Epithelial cell of proximal tubule (primary cell): ENCODE results near the gene SAMD4B. TPM values are rescaled to one million over a fixed set of nuclear protein-coding genes. Genes with fewer than 3 reads are reported as not detected.

Experiments
- DNase-seq: peaks from one replicate; pipeline ENCODE4 v3.0.0-alpha.2; 2011; ENCODE audit warnings: low read depth
- H3K4me3 ChIP-seq: 2 replicates; pipeline ENCODE4 v1.5.1; 2011; ENCODE audit warnings: low read depth, mild to moderate bottlenecking, low read length
- CTCF ChIP-seq: conservative IDR thresholded peaks from 2 replicates; pipeline ENCODE4 v1.5.1; 2012; ENCODE audit warnings: low read depth, mild to moderate bottlenecking, low read length
- total RNA-seq: library from RNA; depleted of rRNA; stranded (reverse); fragments of >200 nt; gene quantifications from 2 replicates; pipeline ENCODE4 v1.2.3, GENCODE V29; 2015

Gene SAMD4B
- total RNA-seq, 1 donor from 2014 or later: 65.6 TPM

- peak overlapping the region; percentile 98 for H3K4me3 ChIP-seq
- no peak for TF ChIP-seq CTCF
- DNase-seq: no peak
Observed at GRCh38 chr19:39413272-39413910, 71.2 kb downstream of the SAMD4B start.

GRCh38 chr19:39413911-39414608 is 71.8 kb downstream of the SAMD4B start:
- peak; percentile 35 for TF ChIP-seq CTCF
- no peak for DNase-seq
- H3K4me3 ChIP-seq: peak overlapping the region; percentile 98

- H3K4me3 ChIP-seq: no peak overlapping the region
- no peak for DNase-seq
- peak; percentile 8 for TF ChIP-seq CTCF
Observed at GRCh38 chr19:39415111-39416046, 73.2 kb downstream of the SAMD4B start.

- TF ChIP-seq CTCF: no peak
- no peak for DNase-seq
Observed at GRCh38 chr19:39416152-39417120, 74.2 kb downstream of the SAMD4B start.

GRCh38 chr19:39417463-39418181 is 75.4 kb downstream of the SAMD4B start:
- H3K4me3 ChIP-seq: no peak overlapping the region
- no peak for TF ChIP-seq CTCF
- no peak for DNase-seq

More at GRCh38 chr19:39416152-39417120, 74.2 kb downstream of the SAMD4B start:
- H3K4me3 ChIP-seq: no peak overlapping the region

GRCh38 chr19:39419003-39419402 is 76.8 kb downstream of the SAMD4B start:
- no peak for TF ChIP-seq CTCF
- no peak overlapping the region for H3K4me3 ChIP-seq
- DNase-seq: no peak
